Hindlimb muscle (tissue), 1 donor: Measurements from ENCODE around the gene CAV3. TPM values are rescaled to one million over a fixed set of nuclear protein-coding genes. Genes with fewer than 3 reads are reported as not detected.

ENCODE experiments used
- polyA plus RNA-seq: library from polyadenylated mRNA; unstranded; fragments of 120-200 nt; gene quantifications from one replicate; pipeline ENCODE4 v1.2.1, GENCODE V29; 2013; ENCODE audit not compliant: insufficient read length

Gene CAV3
- polyA plus RNA-seq, 1 donor = 337 TPM

Other genes starting within 250 kb of the CAV3 start
- gene LMCD1, start 232.0 kb upstream of the CAV3 start, polyA plus RNA-seq = 186 TPM
- 2.9 TPM for gene SSUH2, start 89.0 kb upstream of the CAV3 start, polyA plus RNA-seq
- gene OXTR, start 35.8 kb downstream of the CAV3 start, polyA plus RNA-seq = 8.8 TPM
- gene RAD18, start 229.7 kb downstream of the CAV3 start, polyA plus RNA-seq = 4.4 TPM